ENCODE results near the gene AP2B1. TPM values are rescaled to one million over a fixed set of nuclear protein-coding genes. Genes with fewer than 3 reads are reported as not detected.

The AP2B1 gene
- total RNA-seq, 2 donors from 2014 or later = 255 to 258 TPM

DNA sequence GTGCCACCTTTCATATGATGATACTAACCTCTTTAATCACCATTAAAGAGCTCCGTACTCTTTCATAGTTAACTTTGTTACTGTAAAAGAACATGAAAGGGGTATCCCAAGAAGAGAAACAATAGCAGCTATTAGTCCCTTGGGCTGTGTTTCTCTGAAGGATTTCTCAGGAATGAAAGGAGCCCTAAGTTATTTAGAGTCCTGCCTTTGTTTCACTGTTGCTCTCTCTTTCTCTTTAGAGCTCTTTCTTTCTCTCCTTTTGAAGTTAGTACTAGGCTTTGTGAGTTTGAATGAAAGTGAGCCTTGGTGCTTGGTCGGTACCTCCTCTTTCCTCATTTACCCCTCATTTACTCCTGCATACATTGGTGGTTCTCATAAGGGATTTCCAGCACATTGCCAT, 123.8 kb downstream of the AP2B1 start:
- no peaks in the 10 kb centered on the region for H3K9me3 ChIP-seq (ENCODE audit: control insufficient read depth, low read length)
- WGBS, 2 experiments (ENCODE audit: insufficient coverage in 1 of 2, insufficient read length in 1 of 2) = 83 to 88% methylated on average over 1 to 2 of the region's 2 CpGs
- Mint-ChIP-seq H3K9me3 (no peaks in the 10 kb centered on the region), H3K27me3 (ENCODE audit: insufficient read depth) (no peaks in the 10 kb centered on the region), H3K4me1 (peaks cover 6% of the 10 kb centered on the region), H3K36me3 (ENCODE audit: low read depth) (peaks cover 31% of the 10 kb centered on the region), H3K4me3 (no peak overlapping the region), H3K27ac (no peak overlapping the region)
- H3K27me3 ChIP-seq (ENCODE audit: control insufficient read depth, insufficient read depth, low read length, poor library complexity, severe bottlenecking) = no peaks in the 10 kb centered on the region
- DNase-seq = no peak
- H3K36me3 ChIP-seq (ENCODE audit: control insufficient read depth, insufficient read depth, low read length) = peaks cover 67% of the 10 kb centered on the region
- H3K4me1 ChIP-seq (ENCODE audit: control insufficient read depth, insufficient read depth, low read length) = peaks cover 4% of the 10 kb centered on the region
- no peak overlapping the region for H3K27ac ChIP-seq (ENCODE audit: low read depth, low read length)
- H3K9ac ChIP-seq (ENCODE audit: extremely low read depth, low read length, poor library complexity, severe bottlenecking) = no peak overlapping the region
- TF ChIP-seq, protein P1, sequence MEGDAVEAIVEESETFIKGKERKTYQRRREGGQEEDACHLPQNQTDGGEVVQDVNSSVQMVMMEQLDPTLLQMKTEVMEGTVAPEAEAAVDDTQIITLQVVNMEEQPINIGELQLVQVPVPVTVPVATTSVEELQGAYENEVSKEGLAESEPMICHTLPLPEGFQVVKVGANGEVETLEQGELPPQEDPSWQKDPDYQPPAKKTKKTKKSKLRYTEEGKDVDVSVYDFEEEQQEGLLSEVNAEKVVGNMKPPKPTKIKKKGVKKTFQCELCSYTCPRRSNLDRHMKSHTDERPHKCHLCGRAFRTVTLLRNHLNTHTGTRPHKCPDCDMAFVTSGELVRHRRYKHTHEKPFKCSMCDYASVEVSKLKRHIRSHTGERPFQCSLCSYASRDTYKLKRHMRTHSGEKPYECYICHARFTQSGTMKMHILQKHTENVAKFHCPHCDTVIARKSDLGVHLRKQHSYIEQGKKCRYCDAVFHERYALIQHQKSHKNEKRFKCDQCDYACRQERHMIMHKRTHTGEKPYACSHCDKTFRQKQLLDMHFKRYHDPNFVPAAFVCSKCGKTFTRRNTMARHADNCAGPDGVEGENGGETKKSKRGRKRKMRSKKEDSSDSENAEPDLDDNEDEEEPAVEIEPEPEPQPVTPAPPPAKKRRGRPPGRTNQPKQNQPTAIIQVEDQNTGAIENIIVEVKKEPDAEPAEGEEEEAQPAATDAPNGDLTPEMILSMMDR (conservative IDR thresholded peaks at IDR 0.05) = no peak
- no peak overlapping the region for H3K4me3 ChIP-seq (ENCODE audit: low read length)

DNA sequence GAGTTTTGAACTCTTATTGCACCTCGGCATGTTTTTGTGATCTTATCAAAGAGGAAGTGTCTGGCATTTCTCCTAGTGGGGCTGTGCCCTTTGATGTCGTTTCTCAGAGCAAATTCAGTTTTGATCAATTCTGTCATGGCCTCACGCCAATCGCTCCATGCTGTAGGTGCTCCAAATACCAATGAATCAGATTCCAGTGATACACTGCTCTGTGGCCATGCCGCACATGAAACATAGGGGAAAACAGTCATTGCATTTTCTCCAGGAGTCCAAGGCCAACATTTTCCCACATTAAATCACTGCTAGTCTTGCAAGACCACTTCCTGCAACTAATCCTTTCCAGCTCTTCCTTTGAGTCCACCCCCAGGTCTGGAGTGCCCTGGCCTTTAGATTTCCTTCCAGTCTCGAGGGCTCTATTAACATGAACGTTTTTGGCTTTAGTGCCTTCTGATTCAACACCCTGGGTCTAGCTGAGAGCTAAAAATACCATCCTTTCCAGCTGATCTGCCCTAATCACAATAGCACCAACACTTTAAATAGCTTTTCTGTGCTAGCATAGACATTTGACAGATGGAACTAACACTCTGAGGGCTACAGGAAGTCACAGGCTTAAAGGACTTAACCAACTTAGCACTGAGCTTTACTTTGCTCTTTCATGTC, 126.1 kb downstream of the AP2B1 start:
- Histone ChIP-seq H3K4me1 (ENCODE audit: control insufficient read depth, insufficient read depth, low read length) (peaks cover 6% of the 10 kb centered on the region), H3K4me3 (ENCODE audit: low read length) (no peak overlapping the region), H3K9me3 (ENCODE audit: control insufficient read depth, low read length) (no peaks in the 10 kb centered on the region), H3K27me3 (ENCODE audit: control insufficient read depth, insufficient read depth, low read length, poor library complexity, severe bottlenecking) (no peaks in the 10 kb centered on the region), H3K36me3 (ENCODE audit: control insufficient read depth, insufficient read depth, low read length) (peaks cover 85% of the 10 kb centered on the region), H3K9ac (ENCODE audit: extremely low read depth, low read length, poor library complexity, severe bottlenecking) (no peak overlapping the region), H3K27ac (ENCODE audit: low read depth, low read length) (peak overlapping the region; percentile 3)
- H3K27me3 Mint-ChIP-seq (ENCODE audit: insufficient read depth) = no peaks in the 10 kb centered on the region
- WGBS, 2 experiments (ENCODE audit: insufficient coverage in 1 of 2, insufficient read length in 1 of 2) = 76 to 84% methylated on average over 7 of the region's 7 CpGs
- H3K36me3 Mint-ChIP-seq (ENCODE audit: low read depth) = peaks cover 37% of the 10 kb centered on the region
- TF ChIP-seq, protein P1 (conservative IDR thresholded peaks at IDR 0.05) = no peak
- H3K9me3 Mint-ChIP-seq = no peaks in the 10 kb centered on the region
- H3K27ac Mint-ChIP-seq = no peak overlapping the region
- no peak for DNase-seq
- H3K4me1 Mint-ChIP-seq = peaks cover 14% of the 10 kb centered on the region
- H3K4me3 Mint-ChIP-seq = no peak overlapping the region

DNA sequence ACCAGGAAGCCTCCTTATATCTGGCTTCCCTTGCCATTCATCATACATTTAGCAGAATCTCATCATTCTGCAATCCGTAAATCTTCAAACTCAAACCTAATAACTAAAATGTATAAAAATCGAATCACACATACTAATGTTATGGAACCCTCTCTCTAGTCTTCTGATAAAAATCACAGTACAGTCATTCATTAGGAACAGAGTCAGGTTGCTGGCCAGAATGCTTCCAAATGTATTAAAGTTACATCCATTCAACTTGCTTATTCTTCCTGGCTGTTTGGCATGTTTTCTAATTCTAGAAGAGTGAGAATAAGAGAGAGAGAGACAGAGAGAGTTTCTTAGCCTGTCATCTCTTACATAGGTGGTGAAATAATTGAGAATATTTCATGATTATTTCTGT, 127.9 kb downstream of the AP2B1 start:
- H3K27me3 Mint-ChIP-seq (ENCODE audit: insufficient read depth) = no peaks in the 10 kb centered on the region
- H3K4me3 Mint-ChIP-seq = no peak overlapping the region
- Histone ChIP-seq H3K9ac (ENCODE audit: extremely low read depth, low read length, poor library complexity, severe bottlenecking) (no peak overlapping the region), H3K4me3 (ENCODE audit: low read length) (no peak overlapping the region), H3K36me3 (ENCODE audit: control insufficient read depth, insufficient read depth, low read length) (peaks cover 82% of the 10 kb centered on the region), H3K4me1 (ENCODE audit: control insufficient read depth, insufficient read depth, low read length) (peaks cover 6% of the 10 kb centered on the region), H3K9me3 (ENCODE audit: control insufficient read depth, low read length) (no peaks in the 10 kb centered on the region), H3K27ac (ENCODE audit: low read depth, low read length) (no peak overlapping the region), H3K27me3 (ENCODE audit: control insufficient read depth, insufficient read depth, low read length, poor library complexity, severe bottlenecking) (no peaks in the 10 kb centered on the region)
- no peak for DNase-seq
- no peak overlapping the region for H3K27ac Mint-ChIP-seq
- WGBS, 2 experiments (ENCODE audit: insufficient coverage in 1 of 2, insufficient read length in 1 of 2) = 90 to 92% methylated on average over 2 of the region's 2 CpGs
- peaks cover 14% of the 10 kb centered on the region for H3K4me1 Mint-ChIP-seq
- TF ChIP-seq, protein P1 (conservative IDR thresholded peaks at IDR 0.05) = no peak
- peaks cover 40% of the 10 kb centered on the region for H3K36me3 Mint-ChIP-seq (ENCODE audit: low read depth)
- no peaks in the 10 kb centered on the region for H3K9me3 Mint-ChIP-seq
